PFSK-1 (cell line): ENCODE measurements around the gene TMEM131L.

Source experiments
- POLR2AphosphoS5 ChIP-seq: IDR thresholded peaks from 2 replicates; pipeline ENCODE4 v1.6.1; 2012; ENCODE audit warnings: low read depth, mild to moderate bottlenecking, control low read depth, low read length, moderate library complexity
- SIN3A ChIP-seq: IDR thresholded peaks from 2 replicates; pipeline ENCODE4 v1.6.1; 2012; ENCODE audit warnings: mild to moderate bottlenecking, low read length, moderate library complexity, borderline replicate concordance; ENCODE audit not compliant: insufficient read depth
- TF ChIP-seq, protein P1 (sequence below), 2 experiments: IDR thresholded peaks; 2 replicates each; pipeline versions ENCODE4 v1.6.1 to v1.8.0; 2011 to 2012; ENCODE audit warnings: low read depth in 2 of 2, low read length in 2 of 2, control low read depth in 1 of 2, inconsistent platforms in 1 of 2, mild to moderate bottlenecking in 1 of 2, moderate library complexity in 1 of 2; ENCODE audit not compliant: insufficient read depth in 1 of 2

- no peak for TF ChIP-seq POLR2AphosphoS5
- TF ChIP-seq SIN3A = no peak
- TF ChIP-seq, protein P1, sequence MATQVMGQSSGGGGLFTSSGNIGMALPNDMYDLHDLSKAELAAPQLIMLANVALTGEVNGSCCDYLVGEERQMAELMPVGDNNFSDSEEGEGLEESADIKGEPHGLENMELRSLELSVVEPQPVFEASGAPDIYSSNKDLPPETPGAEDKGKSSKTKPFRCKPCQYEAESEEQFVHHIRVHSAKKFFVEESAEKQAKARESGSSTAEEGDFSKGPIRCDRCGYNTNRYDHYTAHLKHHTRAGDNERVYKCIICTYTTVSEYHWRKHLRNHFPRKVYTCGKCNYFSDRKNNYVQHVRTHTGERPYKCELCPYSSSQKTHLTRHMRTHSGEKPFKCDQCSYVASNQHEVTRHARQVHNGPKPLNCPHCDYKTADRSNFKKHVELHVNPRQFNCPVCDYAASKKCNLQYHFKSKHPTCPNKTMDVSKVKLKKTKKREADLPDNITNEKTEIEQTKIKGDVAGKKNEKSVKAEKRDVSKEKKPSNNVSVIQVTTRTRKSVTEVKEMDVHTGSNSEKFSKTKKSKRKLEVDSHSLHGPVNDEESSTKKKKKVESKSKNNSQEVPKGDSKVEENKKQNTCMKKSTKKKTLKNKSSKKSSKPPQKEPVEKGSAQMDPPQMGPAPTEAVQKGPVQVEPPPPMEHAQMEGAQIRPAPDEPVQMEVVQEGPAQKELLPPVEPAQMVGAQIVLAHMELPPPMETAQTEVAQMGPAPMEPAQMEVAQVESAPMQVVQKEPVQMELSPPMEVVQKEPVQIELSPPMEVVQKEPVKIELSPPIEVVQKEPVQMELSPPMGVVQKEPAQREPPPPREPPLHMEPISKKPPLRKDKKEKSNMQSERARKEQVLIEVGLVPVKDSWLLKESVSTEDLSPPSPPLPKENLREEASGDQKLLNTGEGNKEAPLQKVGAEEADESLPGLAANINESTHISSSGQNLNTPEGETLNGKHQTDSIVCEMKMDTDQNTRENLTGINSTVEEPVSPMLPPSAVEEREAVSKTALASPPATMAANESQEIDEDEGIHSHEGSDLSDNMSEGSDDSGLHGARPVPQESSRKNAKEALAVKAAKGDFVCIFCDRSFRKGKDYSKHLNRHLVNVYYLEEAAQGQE (IDR thresholded peaks at IDR 0.05; ENCODE audit: insufficient read depth in 1 of 2, low read depth in 2 of 2, low read length in 2 of 2) = no peak
Measured at GRCh38 chr4:153547520-153547919, 81.4 kb downstream of the TMEM131L start.
